GM12875 (cell line): ENCODE measurements around the gene PPM1J.

Experiments used
- H3K4me3 ChIP-seq: one replicate; pipeline ENCODE4 v1.5.1; 2011; ENCODE audit warnings: low read depth, low read length, control low read depth
- TF ChIP-seq, protein P1 (sequence below): IDR thresholded peaks from 2 replicates; pipeline ENCODE4 v1.5.1; 2011; ENCODE audit warnings: low read depth, mild to moderate bottlenecking, control low read depth, inconsistent platforms, low read length, moderate library complexity, borderline replicate concordance; ENCODE audit not compliant: insufficient read depth

Gene PPM1J, protein sequence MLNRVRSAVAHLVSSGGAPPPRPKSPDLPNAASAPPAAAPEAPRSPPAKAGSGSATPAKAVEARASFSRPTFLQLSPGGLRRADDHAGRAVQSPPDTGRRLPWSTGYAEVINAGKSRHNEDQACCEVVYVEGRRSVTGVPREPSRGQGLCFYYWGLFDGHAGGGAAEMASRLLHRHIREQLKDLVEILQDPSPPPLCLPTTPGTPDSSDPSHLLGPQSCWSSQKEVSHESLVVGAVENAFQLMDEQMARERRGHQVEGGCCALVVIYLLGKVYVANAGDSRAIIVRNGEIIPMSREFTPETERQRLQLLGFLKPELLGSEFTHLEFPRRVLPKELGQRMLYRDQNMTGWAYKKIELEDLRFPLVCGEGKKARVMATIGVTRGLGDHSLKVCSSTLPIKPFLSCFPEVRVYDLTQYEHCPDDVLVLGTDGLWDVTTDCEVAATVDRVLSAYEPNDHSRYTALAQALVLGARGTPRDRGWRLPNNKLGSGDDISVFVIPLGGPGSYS

DNA sequence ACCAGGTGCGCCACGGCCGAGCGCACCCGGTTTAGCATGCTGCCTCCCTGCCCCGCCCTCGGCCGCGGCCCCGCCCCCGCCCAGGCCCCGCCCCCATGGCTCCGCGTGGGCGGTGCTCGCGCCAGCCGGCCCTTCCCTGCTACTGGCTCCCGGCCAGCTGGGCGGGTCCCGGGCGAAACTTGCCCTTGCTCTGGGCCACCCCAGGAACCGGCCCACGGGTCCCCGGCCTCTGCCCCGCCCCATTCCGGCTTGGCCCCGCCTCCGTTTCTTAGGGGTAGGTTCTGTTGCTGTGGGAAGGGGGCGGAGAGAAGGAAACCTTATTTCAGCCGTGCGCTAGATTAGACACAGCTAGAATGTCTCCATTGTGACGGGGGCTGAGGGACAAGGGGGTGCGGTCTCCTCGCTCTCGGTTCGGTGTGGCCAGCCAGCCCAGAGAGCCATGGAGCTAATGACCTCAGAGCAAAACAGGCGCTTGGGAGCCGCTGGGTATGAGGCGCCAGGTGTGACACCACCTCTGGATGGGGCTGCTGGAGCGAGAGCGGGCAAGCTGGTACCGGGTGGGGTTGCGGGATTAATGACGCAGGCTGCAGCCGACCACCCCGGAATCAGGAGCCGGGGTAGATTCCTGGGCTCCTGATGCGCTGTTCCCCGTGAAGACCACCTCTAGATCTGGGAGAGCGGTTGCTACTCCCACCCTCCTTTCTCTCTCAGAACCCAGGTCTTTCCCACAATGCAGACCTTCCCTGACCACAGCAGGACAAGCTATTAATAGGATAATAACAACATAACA lies at the start of gene PPM1J:
TSS of gene PPM1J (minus strand) at position 69 of the 790 bp plus-strand sequence. CDS start at position 38, 31 bp downstream.
- TF ChIP-seq, protein P1, sequence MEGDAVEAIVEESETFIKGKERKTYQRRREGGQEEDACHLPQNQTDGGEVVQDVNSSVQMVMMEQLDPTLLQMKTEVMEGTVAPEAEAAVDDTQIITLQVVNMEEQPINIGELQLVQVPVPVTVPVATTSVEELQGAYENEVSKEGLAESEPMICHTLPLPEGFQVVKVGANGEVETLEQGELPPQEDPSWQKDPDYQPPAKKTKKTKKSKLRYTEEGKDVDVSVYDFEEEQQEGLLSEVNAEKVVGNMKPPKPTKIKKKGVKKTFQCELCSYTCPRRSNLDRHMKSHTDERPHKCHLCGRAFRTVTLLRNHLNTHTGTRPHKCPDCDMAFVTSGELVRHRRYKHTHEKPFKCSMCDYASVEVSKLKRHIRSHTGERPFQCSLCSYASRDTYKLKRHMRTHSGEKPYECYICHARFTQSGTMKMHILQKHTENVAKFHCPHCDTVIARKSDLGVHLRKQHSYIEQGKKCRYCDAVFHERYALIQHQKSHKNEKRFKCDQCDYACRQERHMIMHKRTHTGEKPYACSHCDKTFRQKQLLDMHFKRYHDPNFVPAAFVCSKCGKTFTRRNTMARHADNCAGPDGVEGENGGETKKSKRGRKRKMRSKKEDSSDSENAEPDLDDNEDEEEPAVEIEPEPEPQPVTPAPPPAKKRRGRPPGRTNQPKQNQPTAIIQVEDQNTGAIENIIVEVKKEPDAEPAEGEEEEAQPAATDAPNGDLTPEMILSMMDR: no peak
- H3K4me3 ChIP-seq: peak within 1 kb of the TSS; percentile 62

DNA sequence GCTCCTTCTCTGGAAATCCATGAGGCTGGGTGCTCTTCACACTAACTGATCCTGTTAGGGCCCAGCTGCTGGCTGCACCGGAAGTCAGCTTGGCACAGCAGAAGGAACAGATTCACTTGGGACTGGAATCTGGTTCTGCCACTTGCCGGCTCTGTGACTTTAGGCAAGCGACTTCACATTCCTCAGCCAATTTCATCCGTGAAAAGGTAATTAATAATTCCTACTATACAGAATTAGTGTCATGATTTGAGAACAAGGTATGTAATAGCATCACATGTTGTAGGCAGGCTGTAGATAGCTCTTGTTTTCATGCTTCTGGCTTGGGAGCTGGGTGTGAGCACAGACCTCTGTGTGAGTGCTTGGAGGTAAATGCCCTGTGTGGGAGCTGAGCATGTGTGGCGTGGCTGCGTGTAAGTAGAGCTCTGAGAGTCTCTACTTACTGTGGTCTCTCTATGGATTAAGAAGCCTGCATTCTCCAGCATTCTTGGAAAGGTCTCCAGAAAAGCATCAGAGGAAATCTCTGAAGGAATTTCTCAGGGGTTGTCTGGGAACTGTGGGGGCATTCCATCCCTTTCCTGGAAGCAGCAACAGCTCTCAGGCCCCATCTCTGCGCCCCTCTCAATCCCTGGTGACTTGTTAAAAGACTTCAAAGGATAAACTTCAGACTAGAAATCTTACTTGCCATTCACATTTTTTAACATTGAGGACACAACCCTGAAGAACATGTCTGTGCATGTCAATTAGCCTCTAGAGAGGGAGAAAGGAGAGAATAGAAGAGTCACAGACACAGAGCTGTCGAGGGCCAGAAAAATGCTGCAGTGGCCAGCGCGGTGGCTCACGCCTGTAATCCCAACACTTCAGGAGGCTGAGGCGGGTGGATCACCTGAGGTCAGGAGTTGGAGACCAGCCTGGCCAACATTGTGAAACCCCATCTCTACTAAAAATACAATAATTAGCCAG lies 47.7 kb upstream of the PPM1J start:
- H3K4me3 ChIP-seq: no peak overlapping the region

GRCh38 chr1:112761714-112762480 lies 46.8 kb upstream of the PPM1J start:
- no peak overlapping the region for H3K4me3 ChIP-seq
- TF ChIP-seq, protein P1: no peak

More for the DNA sequence above, 47.7 kb upstream of the PPM1J start:
- TF ChIP-seq, protein P1: no peak

DNA sequence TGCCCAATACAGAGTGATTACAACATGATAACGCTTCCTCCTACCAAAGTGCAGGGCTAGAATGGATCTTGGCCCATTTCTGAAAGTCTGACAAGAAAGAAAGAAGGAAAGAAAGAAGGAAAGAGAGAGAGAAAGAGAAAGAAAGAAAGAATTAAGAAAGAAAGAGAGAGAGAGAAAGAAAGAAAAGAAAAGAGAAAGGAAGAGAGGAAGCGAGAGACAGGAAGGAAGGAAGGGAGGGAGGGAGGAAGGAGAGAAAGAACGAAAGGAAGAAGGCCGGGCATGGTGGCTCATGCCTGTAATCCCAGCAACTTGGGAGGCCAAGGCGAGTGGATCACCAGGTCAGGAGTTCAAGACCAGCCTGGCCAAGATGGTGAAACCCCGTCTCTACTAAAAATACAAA lies 44.1 kb upstream of the PPM1J start:
- TF ChIP-seq, protein P1: no peak
- H3K4me3 ChIP-seq: no peak overlapping the region

- H3K4me3 ChIP-seq: no peak overlapping the region
- TF ChIP-seq, protein P1: no peak
These were observed 39.0 kb upstream of the PPM1J start for GRCh38 chr1:112754116-112754628.

- TF ChIP-seq, protein P1: no peak
- H3K4me3 ChIP-seq: no peak overlapping the region
These were observed 33.3 kb upstream of the PPM1J start for GRCh38 chr1:112748396-112748795.
